HepG2 (cell line): ENCODE measurements around the gene TMEM107. TPM values are rescaled to one million over a fixed set of nuclear protein-coding genes. Genes with fewer than 3 reads are reported as not detected.

Experiments used
- EP300 ChIP-seq, 3 experiments: sonication (generic) in 1 of 3; formaldehyde crosslinking in 1 of 3; IDR thresholded peaks; 2 replicates each; pipeline versions ENCODE4 v1.5.1 to v1.6.1; 2011 to 2020; ENCODE audit warnings: low read depth in 2 of 3, low read length in 2 of 3, borderline replicate concordance in 1 of 3, improper control_type of control experiment in 1 of 3, mild to moderate bottlenecking in 1 of 3, missing genetic modification reagents in 1 of 3, moderate library complexity in 1 of 3
- ESRRA ChIP-seq: sonication (generic); formaldehyde crosslinking; IDR thresholded peaks from 2 replicates; pipeline ENCODE4 v1.5.1; 2020; ENCODE audit warnings: mild to moderate bottlenecking, low read depth, missing genetic modification reagents
- FOXK2 ChIP-seq: fragments of 450-650 bp; IDR thresholded peaks from 2 replicates; pipeline ENCODE4 v1.6.1; 2016
- GZF1 ChIP-seq: sonication (generic); formaldehyde crosslinking; IDR thresholded peaks from 2 replicates; pipeline ENCODE4 v1.5.1; 2020; ENCODE audit warnings: mild to moderate bottlenecking, missing genetic modification reagents
- MEIS2 ChIP-seq: sonication (generic); formaldehyde crosslinking; IDR thresholded peaks from 2 replicates; pipeline ENCODE4 v1.9.0; 2021; ENCODE audit warnings: mild to moderate bottlenecking, missing genetic modification reagents
- NONO ChIP-seq, 2 experiments: fragments of 450-650 bp in 1 of 2; sonication (generic) in 1 of 2; formaldehyde crosslinking in 1 of 2; IDR thresholded peaks in 1 of 2; conservative IDR thresholded peaks in 1 of 2; 2 replicates each; pipeline versions ENCODE4 v1.6.1 to v1.8.0; 2017 to 2022; ENCODE audit warnings: mild to moderate bottlenecking in 1 of 2, missing genetic modification reagents in 1 of 2, moderate library complexity in 1 of 2
- SNAPC2 ChIP-seq: sonication (generic); formaldehyde crosslinking; IDR thresholded peaks from 2 replicates; pipeline ENCODE4 v1.8.1; 2022; ENCODE audit warnings: mild to moderate bottlenecking, missing genetic modification reagents
- ZC3H4 ChIP-seq: sonication (generic); formaldehyde crosslinking; IDR thresholded peaks from 2 replicates; pipeline ENCODE4 v1.4.0; 2020; ENCODE audit warnings: missing genetic modification reagents, borderline replicate concordance
- ZNF264 ChIP-seq: sonication (generic); formaldehyde crosslinking; IDR thresholded peaks from 2 replicates; pipeline ENCODE4 v1.4.0; 2020; ENCODE audit warnings: missing genetic modification reagents
- ZNF383 ChIP-seq: sonication (generic); formaldehyde crosslinking; IDR thresholded peaks from 2 replicates; pipeline ENCODE4 v1.4.0; 2020; ENCODE audit warnings: missing genetic modification reagents, mild to moderate bottlenecking, borderline replicate concordance
- ZNF83 ChIP-seq: sonication (generic); formaldehyde crosslinking; IDR thresholded peaks from 2 replicates; pipeline ENCODE4 v1.4.0; 2020; ENCODE audit warnings: missing genetic modification reagents, mild to moderate bottlenecking, borderline replicate concordance
- polyA plus RNA-seq, 8 experiments: library from polyadenylated mRNA; depleted of rRNA in 3 of 8; stranded (reverse) in 7 of 8; unstranded in 1 of 8; fragments of >200 nt; fragmentation: Illumina TruSeq in 4 of 8; extraction: Trizol in 4 of 8; gene quantifications; 2 replicates each; pipeline versions ENCODE4 v1.2.1 to v1.2.3, GENCODE V29; 2011 to 2016; ENCODE audit warnings: low read depth in 4 of 8, missing spikeins in 1 of 8, mixed read lengths in 1 of 8; ENCODE audit not compliant: insufficient read depth in 1 of 8
- total RNA-seq, 5 experiments: library from RNA; depleted of rRNA; stranded (reverse); fragments of >200 nt; fragmentation: Illumina TruSeq; extraction: Trizol; gene quantifications; 2 replicates each; pipeline ENCODE4 v1.2.3, GENCODE V29; 2016; ENCODE audit warnings: low read depth in 1 of 5
- TF ChIP-seq, protein P1 (sequence below): sonication (generic); formaldehyde crosslinking; IDR thresholded peaks from 2 replicates; pipeline ENCODE4; 2020; ENCODE audit warnings: missing genetic modification reagents, mild to moderate bottlenecking, borderline replicate concordance
- TF ChIP-seq, protein P2 (sequence below): sonication (generic); formaldehyde crosslinking; IDR thresholded peaks from 2 replicates; pipeline ENCODE4 v1.8.0; 2022; ENCODE audit warnings: mild to moderate bottlenecking, missing genetic modification reagents; ENCODE audit not compliant: insufficient replicate concordance
- TF ChIP-seq, protein P3 (sequence below): sonication (generic); formaldehyde crosslinking; IDR thresholded peaks from 2 replicates; pipeline ENCODE4 v1.5.0; 2020; ENCODE audit warnings: mild to moderate bottlenecking, missing genetic modification reagents
- TF ChIP-seq, protein P4 (sequence below): sonication (generic); formaldehyde crosslinking; IDR thresholded peaks from 2 replicates; pipeline ENCODE4 v1.5.0; 2020; ENCODE audit warnings: missing genetic modification reagents
- TF ChIP-seq, protein P5 (sequence below): sonication (generic); formaldehyde crosslinking; IDR thresholded peaks from 2 replicates; pipeline ENCODE4 v1.4.0; 2020; ENCODE audit warnings: missing genetic modification reagents; ENCODE audit errors: not compliant biosample characterization
- TF ChIP-seq, protein P6 (sequence below): sonication (generic); formaldehyde crosslinking; IDR thresholded peaks from 2 replicates; pipeline ENCODE4 v1.5.0; 2020; ENCODE audit warnings: mild to moderate bottlenecking, missing genetic modification reagents

The TMEM107 gene
- total and polyA plus RNA-seq, 2 of the 13 experiments (the other 11 are each of a cell fraction or from before 2014, with no cell fraction given), result 7.2 to 15.3 TPM

DNA sequence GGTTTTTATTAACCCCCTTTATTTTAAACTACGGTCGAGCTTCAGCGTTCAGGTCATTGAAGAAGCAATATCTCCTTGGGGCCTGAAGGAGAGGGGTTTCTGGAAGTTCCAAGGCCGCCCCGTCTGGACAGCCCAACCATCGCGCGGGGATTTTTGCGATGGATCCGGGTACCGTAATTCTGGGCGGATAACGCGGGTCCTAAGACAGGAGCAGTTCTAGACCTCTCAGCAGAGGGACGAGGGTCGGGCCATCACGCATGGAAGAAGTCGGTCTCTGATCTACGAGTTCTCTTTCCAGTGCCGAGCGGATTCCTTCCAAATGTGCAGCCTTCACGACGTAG is 10.2 kb upstream of the TMEM107 start (continued):
- TF ChIP-seq, protein P1, sequence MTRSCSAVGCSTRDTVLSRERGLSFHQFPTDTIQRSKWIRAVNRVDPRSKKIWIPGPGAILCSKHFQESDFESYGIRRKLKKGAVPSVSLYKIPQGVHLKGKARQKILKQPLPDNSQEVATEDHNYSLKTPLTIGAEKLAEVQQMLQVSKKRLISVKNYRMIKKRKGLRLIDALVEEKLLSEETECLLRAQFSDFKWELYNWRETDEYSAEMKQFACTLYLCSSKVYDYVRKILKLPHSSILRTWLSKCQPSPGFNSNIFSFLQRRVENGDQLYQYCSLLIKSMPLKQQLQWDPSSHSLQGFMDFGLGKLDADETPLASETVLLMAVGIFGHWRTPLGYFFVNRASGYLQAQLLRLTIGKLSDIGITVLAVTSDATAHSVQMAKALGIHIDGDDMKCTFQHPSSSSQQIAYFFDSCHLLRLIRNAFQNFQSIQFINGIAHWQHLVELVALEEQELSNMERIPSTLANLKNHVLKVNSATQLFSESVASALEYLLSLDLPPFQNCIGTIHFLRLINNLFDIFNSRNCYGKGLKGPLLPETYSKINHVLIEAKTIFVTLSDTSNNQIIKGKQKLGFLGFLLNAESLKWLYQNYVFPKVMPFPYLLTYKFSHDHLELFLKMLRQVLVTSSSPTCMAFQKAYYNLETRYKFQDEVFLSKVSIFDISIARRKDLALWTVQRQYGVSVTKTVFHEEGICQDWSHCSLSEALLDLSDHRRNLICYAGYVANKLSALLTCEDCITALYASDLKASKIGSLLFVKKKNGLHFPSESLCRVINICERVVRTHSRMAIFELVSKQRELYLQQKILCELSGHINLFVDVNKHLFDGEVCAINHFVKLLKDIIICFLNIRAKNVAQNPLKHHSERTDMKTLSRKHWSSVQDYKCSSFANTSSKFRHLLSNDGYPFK (CRISPR knock-in tag), result no peak
- TF ChIP-seq, protein P2, sequence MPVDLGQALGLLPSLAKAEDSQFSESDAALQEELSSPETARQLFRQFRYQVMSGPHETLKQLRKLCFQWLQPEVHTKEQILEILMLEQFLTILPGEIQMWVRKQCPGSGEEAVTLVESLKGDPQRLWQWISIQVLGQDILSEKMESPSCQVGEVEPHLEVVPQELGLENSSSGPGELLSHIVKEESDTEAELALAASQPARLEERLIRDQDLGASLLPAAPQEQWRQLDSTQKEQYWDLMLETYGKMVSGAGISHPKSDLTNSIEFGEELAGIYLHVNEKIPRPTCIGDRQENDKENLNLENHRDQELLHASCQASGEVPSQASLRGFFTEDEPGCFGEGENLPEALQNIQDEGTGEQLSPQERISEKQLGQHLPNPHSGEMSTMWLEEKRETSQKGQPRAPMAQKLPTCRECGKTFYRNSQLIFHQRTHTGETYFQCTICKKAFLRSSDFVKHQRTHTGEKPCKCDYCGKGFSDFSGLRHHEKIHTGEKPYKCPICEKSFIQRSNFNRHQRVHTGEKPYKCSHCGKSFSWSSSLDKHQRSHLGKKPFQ (CRISPR knock-in tag), result no peak
- TF ChIP-seq GZF1 (peak; percentile 98), ZC3H4 (no peak), MEIS2 (CRISPR knock-in tag) (no peak), ZNF383 (no peak), EP300 (IDR thresholded peaks at IDR 0.05; ENCODE audit: low read depth in 2 of 2, low read length in 2 of 2) (no peak), EP300 (CRISPR knock-in tag; IDR thresholded peaks at IDR 0.05; ENCODE audit: borderline replicate concordance) (no peak), FOXK2 (no peak), ESRRA (CRISPR knock-in tag) (0 out of 2 replicates have a peak, but pooled peaks have one; percentile 11), ZNF83 (CRISPR knock-in tag) (no peak), NONO (IDR thresholded peaks at IDR 0.05) (no peak), NONO (CRISPR knock-in tag; conservative IDR thresholded peaks at IDR 0.05) (0 out of 2 replicates have a peak, but pooled peaks have one; percentile 16), ZNF264 (no peak), SNAPC2 (CRISPR knock-in tag) (no peak)
- TF ChIP-seq, protein P3, sequence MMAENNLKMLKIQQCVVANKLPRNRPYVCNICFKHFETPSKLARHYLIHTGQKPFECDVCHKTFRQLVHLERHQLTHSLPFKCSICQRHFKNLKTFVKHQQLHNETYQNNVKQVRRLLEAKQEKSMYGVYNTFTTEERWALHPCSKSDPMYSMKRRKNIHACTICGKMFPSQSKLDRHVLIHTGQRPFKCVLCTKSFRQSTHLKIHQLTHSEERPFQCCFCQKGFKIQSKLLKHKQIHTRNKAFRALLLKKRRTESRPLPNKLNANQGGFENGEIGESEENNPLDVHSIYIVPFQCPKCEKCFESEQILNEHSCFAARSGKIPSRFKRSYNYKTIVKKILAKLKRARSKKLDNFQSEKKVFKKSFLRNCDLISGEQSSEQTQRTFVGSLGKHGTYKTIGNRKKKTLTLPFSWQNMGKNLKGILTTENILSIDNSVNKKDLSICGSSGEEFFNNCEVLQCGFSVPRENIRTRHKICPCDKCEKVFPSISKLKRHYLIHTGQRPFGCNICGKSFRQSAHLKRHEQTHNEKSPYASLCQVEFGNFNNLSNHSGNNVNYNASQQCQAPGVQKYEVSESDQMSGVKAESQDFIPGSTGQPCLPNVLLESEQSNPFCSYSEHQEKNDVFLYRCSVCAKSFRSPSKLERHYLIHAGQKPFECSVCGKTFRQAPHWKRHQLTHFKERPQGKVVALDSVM, result peak; percentile 11; the same call in 1 of the 2 replicates
- TF ChIP-seq, protein P4, sequence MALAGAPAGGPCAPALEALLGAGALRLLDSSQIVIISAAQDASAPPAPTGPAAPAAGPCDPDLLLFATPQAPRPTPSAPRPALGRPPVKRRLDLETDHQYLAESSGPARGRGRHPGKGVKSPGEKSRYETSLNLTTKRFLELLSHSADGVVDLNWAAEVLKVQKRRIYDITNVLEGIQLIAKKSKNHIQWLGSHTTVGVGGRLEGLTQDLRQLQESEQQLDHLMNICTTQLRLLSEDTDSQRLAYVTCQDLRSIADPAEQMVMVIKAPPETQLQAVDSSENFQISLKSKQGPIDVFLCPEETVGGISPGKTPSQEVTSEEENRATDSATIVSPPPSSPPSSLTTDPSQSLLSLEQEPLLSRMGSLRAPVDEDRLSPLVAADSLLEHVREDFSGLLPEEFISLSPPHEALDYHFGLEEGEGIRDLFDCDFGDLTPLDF (CRISPR knock-in tag), result no peak
- TF ChIP-seq, protein P5, sequence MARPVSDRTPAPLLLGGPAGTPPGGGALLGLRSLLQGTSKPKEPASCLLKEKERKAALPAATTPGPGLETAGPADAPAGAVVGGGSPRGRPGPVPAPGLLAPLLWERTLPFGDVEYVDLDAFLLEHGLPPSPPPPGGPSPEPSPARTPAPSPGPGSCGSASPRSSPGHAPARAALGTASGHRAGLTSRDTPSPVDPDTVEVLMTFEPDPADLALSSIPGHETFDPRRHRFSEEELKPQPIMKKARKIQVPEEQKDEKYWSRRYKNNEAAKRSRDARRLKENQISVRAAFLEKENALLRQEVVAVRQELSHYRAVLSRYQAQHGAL (CRISPR knock-in tag), result no peak
- TF ChIP-seq, protein P6, sequence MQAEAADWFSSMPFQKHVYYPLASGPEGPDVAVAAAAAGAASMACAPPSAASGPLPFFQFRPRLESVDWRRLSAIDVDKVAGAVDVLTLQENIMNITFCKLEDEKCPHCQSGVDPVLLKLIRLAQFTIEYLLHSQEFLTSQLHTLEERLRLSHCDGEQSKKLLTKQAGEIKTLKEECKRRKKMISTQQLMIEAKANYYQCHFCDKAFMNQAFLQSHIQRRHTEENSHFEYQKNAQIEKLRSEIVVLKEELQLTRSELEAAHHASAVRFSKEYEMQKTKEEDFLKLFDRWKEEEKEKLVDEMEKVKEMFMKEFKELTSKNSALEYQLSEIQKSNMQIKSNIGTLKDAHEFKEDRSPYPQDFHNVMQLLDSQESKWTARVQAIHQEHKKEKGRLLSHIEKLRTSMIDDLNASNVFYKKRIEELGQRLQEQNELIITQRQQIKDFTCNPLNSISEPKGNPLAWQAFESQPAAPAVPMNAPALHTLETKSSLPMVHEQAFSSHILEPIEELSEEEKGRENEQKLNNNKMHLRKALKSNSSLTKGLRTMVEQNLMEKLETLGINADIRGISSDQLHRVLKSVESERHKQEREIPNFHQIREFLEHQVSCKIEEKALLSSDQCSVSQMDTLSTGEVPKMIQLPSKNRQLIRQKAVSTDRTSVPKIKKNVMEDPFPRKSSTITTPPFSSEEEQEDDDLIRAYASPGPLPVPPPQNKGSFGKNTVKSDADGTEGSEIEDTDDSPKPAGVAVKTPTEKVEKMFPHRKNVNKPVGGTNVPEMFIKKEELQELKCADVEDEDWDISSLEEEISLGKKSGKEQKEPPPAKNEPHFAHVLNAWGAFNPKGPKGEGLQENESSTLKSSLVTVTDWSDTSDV, result no peak
